Stimulated activated CD8-positive, alpha-beta memory T cell treated with anti-CD3 and anti-CD28 coated beads, Interleukin-15, amount 100 ng/mL, for 1 hour (primary cell): Measurements from ENCODE around the gene KCTD21.

Source experiments
- DNase-seq: peaks from one replicate; pipeline ENCODE4 v3.0.0-alpha.2; 2020; ENCODE audit warnings: low read depth

The KCTD21 gene

GRCh38 chr11:78139422-78140391 is 48.7 kb downstream of the KCTD21 start, which contains the start of gene ALG8:
ALG8 (minus strand) TSS chr11:78139626; CDS start chr11:78139588, 38 bp downstream.
- DNase-seq, result peak; percentile 95

- DNase-seq, result no peak
Measured at GRCh38 chr11:78138694-78139421, 49.6 kb downstream of the KCTD21 start.

GRCh38 chr11:78138291-78138690 is 50.1 kb downstream of the KCTD21 start:
- DNase-seq, result no peak

- DNase-seq, result no peak
Measured at GRCh38 chr11:78132475-78132874, 56.0 kb downstream of the KCTD21 start.

GRCh38 chr11:78131956-78132355 is 56.5 kb downstream of the KCTD21 start:
- DNase-seq, result no peak

- DNase-seq, result no peak
Measured at GRCh38 chr11:78127403-78127802, 61.0 kb downstream of the KCTD21 start.
